HG03196 (cell line): ENCODE data around the gene UMODL1.
"Not testable (repeated sequence)": the region's sequence is repeated elsewhere in the genome, so short reads cannot be mapped to it uniquely, and the experiment has no call there.

Experiments
- ATAC-seq: cut with Tn5 transposase; IDR thresholded peaks from one replicate; pipeline ENCODE4 v1.9.1; 2021; ENCODE audit not compliant: unreplicated experiment

UMODL1 gene

GRCh38 chr21:42113926-42114409 lies 42.9 kb downstream of the UMODL1 start:
- ATAC-seq, result no peak

DNA sequence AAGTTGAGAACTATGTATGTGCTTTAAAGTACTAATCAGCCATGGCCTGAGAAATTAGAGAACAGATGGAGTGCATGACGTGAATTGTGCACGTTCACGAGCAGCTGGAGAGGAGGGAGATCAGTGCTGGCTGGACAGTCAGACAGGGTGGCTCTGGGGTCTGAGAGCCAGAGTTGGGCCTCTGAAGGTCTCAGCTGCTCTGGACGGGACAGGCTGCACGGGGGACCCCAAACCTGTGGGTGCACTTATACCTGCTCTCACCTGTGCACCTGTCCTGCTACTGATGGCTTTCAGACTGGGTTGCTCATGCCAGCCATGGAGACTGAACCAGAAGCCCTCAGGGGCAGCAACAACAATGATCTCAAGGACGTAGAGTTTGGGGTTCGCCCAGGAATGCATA lies 43.5 kb downstream of the UMODL1 start:
- no peak for ATAC-seq

GRCh38 chr21:42115136-42115683 lies 44.1 kb downstream of the UMODL1 start:
- ATAC-seq, result no peak

DNA sequence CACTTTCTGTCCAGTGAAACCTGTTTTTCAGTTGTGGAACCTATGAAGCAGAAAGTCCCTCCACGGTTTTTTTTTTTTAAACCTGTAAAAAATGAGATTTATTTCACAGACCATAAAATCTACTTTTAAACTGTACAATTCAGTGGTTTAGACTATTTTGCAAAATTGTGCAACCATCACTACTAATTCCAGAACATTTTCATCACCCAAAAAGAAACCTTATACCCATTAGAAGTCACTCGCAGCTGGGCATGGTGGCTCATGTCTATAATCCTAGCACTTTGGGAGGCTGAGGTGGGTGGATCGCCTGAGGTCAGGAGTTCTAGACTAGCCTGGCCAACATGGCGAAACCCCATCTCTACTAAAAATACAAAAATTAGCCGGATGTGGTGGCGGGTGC lies 45.4 kb downstream of the UMODL1 start:
- ATAC-seq, result not testable (repeated sequence)

- ATAC-seq, result peak; percentile 50
Measured at GRCh38 chr21:42117229-42117966, 46.3 kb downstream of the UMODL1 start.

- ATAC-seq, result no peak
Measured at GRCh38 chr21:42117967-42118780, 47.1 kb downstream of the UMODL1 start.

DNA sequence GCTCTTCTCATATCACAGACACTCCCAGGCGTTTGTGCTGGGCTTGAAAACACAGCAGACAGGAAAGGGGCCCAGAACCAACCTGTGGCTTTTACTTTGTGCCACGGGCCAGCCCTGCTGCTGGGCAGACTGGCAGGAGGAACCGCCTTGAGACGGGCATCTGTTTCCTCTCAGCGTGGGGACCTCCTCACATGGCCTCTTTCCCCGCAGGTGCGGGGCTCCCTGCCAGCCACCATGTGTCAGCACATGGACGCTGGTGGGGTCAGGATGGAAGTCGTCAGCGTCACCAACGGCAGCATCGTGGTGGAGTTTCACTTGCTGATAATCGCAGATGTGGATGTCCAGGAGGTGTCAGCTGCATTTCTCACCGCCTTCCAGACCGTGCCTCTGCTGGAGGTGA lies 47.8 kb downstream of the UMODL1 start:
- ATAC-seq, result no peak

- ATAC-seq, result no peak
Measured at GRCh38 chr21:42120101-42120902, 49.2 kb downstream of the UMODL1 start.

DNA sequence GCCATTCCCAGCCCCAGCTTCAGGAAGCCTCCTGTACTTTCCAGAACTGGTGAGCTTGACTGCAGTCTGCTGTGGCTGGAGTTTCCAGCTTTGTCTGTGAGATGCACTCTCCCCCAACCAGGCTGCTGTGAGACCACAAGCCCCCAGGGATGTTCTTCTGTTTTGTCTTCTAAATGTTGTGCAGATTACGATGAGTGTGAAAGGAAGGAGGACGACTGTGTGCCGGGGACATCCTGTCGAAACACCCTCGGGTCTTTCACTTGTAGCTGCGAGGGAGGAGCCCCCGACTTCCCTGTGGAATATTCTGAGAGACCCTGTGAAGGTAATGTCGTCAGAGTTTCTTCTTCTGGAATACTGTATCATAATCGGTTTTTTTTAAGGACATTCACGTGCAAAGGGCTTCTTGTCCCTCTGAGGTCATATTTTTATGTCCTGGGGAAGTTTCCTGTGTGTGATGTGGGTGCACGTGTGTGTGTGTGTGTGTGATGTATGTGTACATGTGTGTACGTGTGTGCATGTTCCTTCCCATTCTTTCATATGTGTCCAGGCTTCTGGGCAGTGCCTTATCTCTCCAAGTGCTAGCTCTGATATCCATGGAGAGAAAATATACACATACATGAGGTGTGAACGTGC lies 49.9 kb downstream of the UMODL1 start:
- ATAC-seq, result no peak

DNA sequence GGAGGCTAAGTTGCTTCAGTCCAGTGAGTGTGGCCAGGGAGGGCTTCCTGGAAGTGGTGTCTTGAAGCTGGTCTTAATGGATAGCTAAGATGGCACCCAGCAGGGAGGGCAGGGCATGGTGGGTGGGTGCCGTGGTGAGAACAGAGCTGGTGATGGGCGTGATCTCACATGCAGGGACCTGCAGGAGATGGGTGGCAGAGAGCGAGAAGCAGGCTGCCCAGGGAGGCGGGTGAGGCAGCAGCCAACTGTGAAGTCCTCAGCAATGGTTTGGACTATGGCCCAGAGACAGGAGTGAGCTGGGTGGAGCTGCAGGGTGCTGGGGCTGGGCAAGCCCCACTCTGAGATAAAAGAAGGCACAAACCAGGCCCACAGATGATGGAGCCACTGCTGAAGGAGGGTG lies 50.7 kb downstream of the UMODL1 start:
- no peak for ATAC-seq

GRCh38 chr21:42122398-42122797 lies 51.3 kb downstream of the UMODL1 start:
- ATAC-seq, result no peak

- no peak for ATAC-seq
Measured at GRCh38 chr21:42122808-42123207, 51.7 kb downstream of the UMODL1 start.

DNA sequence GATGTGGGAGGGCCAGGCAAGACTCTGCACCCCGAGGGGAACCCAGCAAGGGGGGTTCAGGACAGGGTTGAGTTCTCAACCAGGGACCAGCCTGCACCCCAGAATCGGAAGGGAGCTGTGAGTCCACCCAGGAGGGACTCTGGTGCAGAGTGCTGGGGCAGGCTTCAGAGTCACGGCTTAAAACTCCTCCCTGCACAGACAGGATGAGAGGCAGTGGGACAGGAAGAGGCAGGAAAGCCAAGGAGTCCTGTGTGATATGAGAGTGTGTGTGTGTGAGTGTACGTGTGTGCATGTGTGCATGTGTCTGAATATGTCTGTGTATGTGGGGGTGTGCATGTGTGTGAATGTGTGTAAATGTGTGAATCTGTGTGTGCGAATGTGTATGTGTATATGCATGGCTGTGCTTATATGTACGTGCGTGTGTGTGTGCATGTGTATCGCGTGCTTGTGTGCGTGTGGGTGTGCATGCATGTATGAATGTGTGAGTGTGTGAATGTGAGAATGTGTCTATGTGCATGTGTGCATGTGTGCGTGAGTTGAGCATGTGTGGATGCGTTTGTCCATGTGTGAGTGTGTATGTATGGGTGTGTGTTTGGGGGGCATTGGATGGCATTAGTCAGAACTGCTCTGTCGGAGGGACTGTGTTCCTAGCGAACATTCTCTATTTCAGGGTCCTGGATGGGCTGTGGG lies 52.2 kb downstream of the UMODL1 start:
- ATAC-seq, result no peak

GRCh38 chr21:42124081-42124480 lies 53.0 kb downstream of the UMODL1 start:
- no peak for ATAC-seq

DNA sequence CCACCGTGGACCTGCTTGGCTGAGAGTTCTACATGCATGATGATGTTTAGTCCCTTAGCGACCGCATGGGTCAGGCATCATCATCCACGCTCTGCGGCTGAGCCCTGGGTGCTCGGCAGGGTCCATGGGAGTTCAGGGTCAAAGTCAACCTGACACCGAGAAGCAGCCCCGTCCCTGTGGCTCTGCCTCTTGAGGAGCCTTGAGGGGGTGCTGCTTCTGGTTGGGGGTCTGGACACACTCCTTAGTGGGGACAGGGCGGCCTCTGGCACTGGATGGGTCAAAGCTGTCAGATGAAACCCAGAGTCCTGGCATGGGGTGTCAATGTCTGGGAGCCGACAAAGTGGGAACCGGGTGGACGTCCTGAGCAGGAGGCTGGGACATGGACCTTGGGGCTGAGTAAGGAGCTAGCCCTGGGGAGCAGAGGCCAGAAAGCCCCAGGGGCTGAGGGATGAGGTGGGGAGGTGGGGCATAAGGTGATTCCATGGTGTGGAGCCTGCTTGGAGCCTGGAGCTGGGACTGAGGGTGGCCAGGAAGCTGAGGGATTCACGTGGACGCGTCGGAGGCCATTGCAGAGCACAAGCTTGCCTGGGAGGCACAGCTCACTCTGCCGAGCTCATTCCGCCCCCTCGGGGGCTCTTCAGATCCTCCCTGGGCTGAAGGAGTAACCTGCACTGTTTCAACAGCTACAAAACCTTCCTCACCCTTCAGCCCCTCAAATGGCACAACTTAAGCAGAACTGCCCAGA lies 53.9 kb downstream of the UMODL1 start:
- no peak for ATAC-seq

- ATAC-seq, result no peak
Measured at GRCh38 chr21:42125571-42126544, 54.7 kb downstream of the UMODL1 start.

GRCh38 chr21:42127164-42128150 lies 56.3 kb downstream of the UMODL1 start:
- ATAC-seq, result no peak
